Cardiac fibroblast (primary cell): ENCODE results near the gene SOHLH1.

ENCODE experiments used
- DNase-seq, 2 donors: peaks; one replicate each; pipeline versions ENCODE4 v3.0.0 to v3.0.0-alpha.2; 2010; ENCODE audit warnings: low read depth in 2 of 2
- H3K4me3 ChIP-seq, 2 donors: replicated peaks in 1 of 2; 1 replicate in 1 of 2; 2 replicates in 1 of 2; pipeline ENCODE4 v1.5.1; 2011; ENCODE audit warnings: low read depth in 2 of 2, low read length in 2 of 2, mild to moderate bottlenecking in 2 of 2, moderate library complexity in 1 of 2
- CTCF ChIP-seq: IDR thresholded peaks from one replicate; pipeline ENCODE4 v1.5.1; 2011; ENCODE audit warnings: low read depth, mild to moderate bottlenecking, low read length, inconsistent platforms

The SOHLH1 gene

GRCh38 chr9:135719472-135719871 lies 20.2 kb upstream of the SOHLH1 start:
- DNase-seq, result no peak
- H3K4me3 ChIP-seq, result no peak overlapping the region
- TF ChIP-seq CTCF, result no peak

GRCh38 chr9:135718616-135719015 lies 19.3 kb upstream of the SOHLH1 start:
- no peak for TF ChIP-seq CTCF
- DNase-seq, result peak; percentile 24 to 51
- no peak overlapping the region for H3K4me3 ChIP-seq

- no peak for DNase-seq
- H3K4me3 ChIP-seq, result no peak overlapping the region
- TF ChIP-seq CTCF, result no peak
Observed at GRCh38 chr9:135717410-135717809, 18.1 kb upstream of the SOHLH1 start.

GRCh38 chr9:135716045-135716444 lies 16.8 kb upstream of the SOHLH1 start:
- no peak overlapping the region for H3K4me3 ChIP-seq
- DNase-seq, result no peak
- no peak for TF ChIP-seq CTCF

GRCh38 chr9:135715056-135715595 lies 15.8 kb upstream of the SOHLH1 start:
- H3K4me3 ChIP-seq, result no peak overlapping the region
- no peak for DNase-seq
- no peak for TF ChIP-seq CTCF

GRCh38 chr9:135714242-135715055 lies 15.2 kb upstream of the SOHLH1 start:
- no peak overlapping the region for H3K4me3 ChIP-seq
- no peak for DNase-seq
- TF ChIP-seq CTCF, result no peak
